Fibroblast of the conjunctiva (primary cell): ENCODE data around the gene GGT6.

Source experiments
- DNase-seq: peaks from one replicate; pipeline ENCODE4 v3.0.0-alpha.2; 2010; ENCODE audit warnings: low read depth

The GGT6 gene

DNA sequence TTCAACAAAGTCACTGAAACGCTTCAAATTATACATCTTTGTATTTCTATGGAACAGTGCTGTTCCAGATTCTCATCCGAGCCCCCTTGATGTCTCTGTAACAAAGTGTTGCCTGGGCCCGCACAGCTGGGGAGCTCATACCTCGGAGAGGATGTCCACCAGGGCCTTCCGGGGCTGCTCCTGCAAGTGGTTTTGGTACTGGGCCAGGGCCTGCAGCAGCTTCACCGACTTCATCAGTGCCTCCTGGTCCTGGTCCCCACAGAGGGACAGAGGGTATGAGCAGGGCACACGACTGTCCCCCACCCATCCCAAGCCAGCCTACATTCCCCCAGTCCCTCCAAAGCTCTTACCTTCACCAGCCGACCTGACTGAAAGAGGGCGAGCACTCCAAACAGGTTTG lies 6.7 kb downstream of the GGT6 start:
- DNase-seq, result no peak

DNA sequence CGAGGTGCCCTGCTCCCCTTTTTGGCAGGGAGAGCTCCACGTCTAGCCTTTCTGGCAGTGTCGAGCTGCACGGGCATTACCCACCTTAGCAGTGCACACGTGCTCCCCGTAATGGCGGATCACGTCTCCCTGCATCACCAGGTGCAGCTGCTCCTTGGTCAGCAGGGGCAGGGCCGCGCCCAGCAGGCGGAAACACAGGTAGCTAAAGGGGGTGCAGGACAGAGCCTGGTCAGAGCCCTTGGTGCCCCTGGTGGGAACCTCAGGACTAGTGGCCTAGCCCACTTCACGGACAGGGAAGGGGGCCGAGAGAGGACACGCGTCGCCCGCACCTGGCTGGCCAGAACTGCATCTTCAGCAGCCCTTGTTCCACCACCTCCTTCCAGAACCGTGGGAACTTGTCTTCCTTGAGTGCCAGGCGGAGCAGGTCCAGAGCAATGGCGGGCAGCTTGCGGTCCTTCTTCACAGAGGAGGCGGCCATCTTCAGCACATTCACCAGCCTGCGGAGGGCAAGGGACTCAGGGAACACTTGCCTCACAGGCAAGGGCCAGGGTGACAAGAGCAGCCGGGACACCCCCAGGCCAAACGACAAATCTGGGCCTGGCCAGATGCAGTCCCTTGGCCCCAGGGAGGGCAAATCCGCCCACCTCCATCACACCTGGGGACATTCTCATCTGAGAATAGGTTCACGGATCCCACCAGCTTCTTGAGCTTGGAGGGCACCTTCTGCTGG lies 8.4 kb downstream of the GGT6 start:
- no peak for DNase-seq

DNA sequence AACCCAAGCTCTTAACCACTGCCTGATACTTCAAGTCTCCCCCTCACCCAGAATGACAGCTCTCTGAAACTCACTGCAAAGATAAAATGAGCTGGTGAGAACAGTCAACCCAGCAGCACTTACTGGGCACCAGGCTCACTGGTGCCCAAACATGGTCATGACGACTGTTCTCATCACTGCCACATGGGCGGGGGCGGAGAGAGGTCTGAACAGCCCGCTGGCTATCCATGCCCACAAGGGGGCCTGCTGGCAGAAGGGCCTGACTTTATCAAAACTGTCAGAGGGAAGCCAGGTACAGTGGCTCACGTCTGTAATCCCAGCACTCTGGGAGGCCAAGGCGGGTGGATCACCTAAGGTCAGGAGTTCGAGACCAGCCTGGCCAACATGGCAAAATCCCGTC lies 9.2 kb downstream of the GGT6 start:
- no peak for DNase-seq

DNA sequence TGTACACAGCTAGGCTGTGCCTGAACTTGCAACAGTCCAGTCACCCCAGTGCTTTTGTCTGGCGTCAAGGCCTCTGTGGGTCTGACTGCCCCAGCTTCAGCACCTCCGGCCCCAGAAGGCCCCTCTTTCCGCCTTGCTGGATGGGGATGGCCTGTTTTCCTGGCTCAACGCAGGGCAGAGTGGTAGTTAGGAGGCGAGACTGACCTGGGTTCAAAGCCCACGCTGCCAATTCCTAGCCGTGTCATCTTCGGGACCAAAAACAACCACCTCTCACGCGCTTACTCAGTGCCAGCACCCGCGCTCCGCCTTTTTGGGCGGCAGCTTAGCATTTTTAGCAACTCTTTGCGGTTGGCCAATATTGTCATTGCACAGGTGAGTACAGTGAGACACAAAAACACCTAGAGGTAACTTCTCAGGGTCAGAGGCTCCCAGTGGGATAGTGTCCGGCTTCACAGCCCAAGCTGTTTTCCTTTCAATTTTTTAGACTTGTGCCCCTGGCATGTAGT lies 9.8 kb downstream of the GGT6 start:
- DNase-seq, result no peak

DNA sequence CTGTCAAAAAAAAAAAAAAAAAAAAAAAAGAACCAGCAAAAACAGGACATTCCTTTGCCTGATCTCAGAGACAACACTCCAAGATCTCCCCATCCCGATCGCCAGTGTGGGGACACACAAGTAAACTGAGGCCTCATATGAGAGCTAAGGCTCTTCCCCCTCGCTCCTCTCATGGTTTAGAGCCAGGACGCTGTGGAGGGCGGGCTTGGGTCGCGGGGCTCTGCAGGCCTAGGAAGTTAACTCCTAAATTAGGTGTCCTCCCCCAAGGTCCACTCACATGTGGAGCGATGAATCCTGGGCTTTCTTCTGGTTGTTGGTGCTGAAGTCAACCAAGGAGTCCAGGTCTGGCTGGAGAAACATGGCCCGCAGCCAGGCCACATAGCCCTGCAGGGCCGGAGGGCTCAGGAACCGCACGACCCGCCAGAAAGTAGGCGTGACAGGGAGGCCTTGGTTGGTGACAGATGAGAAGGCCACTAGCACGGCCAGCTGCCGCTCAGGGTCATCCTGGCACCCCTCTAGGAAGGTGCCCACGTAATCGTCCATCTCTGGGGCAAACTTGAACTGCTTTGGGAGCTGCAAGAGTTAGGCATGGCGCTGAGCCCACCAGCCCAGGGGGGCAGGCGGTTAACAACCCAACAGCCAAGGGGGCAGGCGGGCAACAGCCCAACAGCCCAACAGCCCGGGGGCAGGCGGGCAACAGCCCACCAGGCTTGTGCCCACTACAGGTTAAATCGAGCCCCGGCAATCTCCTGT lies 10.4 kb downstream of the GGT6 start:
- no peak for DNase-seq

DNA sequence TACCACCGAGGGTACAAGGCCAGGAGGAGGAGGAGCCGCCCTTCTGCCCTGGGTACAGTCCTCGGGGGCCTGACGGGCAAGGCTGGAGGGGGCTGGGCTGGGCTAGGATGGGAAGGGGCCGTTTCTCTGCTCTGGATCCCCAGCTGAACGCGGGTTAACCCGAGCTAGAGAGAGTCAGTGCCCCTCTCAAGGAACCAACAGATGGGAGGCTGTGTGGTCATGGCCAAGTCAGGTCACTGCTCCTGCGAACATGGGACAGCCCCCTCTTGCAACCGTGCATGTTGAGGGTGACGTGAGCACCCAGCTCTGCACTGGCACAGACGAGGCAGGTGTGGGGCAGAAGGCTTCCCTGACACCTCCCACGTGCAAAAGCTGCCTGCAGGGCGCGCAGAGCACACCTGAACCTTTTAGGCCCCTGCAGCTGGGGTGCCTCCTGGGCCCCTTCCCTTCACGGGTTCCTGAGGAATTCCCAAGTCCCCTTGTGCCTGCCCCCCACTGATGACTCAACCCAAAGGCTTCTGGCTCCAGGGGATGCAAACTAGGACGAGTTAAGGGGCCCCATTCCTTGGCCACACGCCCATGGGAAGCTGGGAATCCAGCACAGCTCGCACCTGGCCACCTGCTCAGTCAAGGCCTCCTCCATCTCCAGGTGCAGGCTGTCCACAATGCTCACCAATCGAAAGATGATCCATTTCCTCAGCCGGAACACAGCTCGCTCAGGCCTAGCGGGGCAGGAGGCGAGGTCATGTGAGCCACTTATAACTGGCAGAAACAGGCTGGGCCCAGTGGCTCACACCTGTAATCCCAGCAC lies 11.5 kb downstream of the GGT6 start:
- DNase-seq, result no peak

DNA sequence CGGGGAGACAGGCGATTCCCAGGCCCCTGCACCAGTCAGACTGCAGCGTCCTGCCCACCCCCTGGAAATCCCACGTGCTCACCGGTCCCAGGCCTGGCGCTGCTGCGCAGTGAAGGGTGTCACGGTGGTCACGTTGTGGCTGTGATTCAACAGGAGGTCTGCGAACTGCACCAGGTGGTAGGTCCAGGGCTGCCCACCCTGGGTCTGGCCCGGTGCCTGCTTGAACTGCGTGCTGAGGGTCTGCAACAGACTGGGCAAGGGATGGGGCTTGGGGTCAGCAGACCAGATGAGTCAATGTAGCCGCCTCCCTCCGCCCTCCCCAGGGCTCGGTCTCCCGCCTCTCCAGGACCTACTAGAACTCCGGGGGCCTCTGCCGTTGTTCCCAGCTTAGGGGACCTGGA lies 12.3 kb downstream of the GGT6 start:
- DNase-seq, result no peak

DNA sequence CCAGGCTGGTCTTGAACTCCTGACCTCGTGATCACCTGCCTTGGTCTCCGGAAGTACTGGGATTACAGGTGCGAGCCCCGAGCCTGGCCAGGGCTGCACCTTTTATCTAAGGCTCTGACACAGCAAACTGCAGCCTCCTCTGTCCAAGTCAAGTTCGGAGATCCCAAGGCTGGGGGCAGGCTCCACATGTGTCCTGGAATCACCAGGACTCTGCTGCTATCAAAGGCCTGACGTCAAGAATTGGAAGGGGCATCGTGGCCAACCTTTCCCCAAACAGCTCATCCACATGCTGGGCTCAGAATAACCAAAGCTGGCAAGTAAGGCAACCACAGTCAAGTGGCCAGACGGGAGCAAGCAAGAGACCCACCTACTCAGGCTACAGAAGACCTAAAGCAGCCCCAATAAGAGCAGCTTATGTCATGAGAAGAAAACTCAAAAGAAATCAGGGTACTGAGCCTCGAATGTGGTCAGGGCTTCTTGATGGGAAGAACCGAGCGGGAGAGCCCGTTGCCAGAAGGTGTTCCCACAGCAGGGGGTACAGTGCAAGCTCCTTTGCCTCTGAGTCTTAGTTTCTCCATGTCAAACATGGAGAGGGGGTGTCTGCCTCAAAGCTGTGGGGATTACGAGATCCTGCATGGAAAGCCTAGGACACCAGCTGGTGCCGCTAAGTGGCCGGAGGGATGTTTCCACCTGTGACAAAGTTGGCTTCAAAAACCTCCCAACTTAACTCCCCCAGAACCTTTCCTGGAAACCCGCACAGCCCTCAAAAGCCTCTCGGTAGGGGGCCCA lies 13.1 kb downstream of the GGT6 start:
- no peak for DNase-seq

DNA sequence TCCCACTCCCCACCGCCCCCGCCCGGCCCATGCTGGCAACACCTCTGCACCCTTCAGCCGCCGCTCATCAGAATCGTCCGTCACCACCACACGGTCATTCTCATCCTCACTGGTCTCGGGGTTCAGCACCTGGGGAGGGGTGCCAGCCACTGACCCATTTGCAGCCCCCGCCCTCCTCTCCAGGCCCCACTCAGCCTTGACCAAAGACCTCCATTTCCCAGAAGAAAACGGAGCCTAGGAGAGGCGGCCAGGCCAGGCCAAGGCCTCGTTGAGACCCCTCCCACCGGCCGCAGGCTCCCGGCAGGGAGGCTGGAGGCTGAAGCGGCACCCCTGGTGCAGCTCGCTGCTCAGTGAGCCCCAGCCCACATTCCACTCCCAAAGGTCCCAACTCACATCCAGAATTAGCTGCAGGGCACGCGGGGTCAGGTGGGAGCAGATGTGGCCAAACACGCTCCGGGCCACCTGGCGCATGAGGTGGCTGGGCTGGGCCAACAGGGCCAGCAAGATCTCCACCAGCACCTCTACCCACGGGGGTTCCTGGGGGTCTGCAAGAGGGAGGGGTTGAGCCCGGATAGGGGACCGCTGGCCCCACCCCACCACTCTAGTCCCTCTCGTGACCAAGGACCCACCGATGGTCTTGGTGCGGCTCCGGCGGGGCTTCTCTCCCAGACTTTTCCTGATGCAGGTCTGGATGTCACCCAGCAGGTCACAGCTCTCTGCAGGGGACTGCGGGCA lies 15.0 kb downstream of the GGT6 start:
- DNase-seq, result no peak

DNA sequence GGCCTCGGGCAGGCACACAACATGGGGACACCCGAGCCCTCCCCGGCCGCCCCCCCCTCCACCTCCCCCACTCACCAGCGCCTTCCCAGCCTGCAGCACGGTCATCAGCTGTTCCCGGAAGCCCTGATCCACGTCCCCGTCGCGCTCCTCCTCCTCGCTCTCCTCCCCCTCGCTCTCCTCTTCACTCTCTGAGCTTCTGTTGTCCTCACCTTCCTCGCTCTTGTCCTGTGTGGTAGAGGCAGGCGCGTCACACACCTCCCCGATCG lies 15.5 kb downstream of the GGT6 start:
- DNase-seq, result no peak

DNA sequence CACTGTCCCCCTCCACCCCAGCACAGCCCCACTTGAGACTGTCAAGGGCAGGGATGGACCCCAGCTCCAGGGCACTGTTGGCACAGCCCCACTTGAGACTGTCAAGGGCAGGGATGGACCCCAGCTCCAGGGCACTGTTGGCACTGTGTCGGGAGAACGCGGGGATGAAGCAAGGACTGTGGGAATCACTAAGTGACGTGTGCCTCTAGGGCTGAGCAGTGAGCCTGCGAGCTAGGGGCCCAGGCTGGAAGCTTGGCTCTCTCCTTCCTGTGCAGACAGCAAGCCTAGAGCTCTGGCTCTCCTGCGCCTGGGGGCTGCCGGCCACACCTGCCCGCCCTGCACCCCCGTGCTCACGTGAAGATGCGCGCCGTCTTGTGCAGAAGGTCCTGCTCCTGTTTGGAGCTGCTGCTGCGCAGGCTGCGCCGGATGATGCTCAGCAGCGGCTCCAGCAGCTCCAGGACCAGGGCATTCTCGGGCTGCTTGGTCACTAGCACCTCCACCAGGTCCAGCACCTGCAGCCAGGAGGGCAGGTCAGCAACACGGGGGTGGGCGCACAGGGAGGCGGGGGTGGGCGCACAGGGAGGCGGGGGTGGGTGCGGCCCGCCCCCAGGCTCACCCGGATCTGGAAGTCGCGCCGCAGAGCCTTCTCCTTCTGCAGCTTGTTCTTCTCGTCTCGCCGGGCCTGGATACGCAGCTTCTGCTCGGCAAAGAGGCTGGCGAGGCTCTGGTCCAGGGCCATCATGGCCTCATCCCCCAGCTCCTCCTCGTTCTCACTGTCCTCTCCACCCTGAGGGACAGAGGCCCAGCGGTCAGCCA lies 16.0 kb downstream of the GGT6 start:
- no peak for DNase-seq

DNA sequence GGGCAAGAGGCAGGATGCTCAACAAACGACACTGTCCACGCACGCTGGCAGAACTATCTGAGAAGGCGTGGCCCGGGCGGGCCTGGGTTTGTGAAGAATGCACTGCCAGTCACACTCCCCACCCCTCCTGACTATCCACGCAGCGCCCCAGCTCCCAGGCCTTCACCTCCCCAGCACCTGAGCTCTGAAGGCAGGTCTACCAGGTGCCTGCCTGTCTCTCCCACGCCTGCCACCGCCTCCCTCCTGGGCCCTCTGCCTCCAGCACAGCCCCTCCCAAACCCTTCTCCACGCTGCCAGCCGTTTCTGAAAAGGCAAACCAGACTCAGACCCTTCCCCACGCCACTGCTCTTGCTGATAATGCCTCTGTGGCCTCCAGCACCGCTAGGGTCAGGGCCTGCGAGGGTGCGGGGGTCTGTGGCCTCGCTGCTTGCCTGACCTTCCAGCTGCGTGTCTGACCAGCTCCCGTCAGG lies 16.8 kb downstream of the GGT6 start:
- no peak for DNase-seq

DNA sequence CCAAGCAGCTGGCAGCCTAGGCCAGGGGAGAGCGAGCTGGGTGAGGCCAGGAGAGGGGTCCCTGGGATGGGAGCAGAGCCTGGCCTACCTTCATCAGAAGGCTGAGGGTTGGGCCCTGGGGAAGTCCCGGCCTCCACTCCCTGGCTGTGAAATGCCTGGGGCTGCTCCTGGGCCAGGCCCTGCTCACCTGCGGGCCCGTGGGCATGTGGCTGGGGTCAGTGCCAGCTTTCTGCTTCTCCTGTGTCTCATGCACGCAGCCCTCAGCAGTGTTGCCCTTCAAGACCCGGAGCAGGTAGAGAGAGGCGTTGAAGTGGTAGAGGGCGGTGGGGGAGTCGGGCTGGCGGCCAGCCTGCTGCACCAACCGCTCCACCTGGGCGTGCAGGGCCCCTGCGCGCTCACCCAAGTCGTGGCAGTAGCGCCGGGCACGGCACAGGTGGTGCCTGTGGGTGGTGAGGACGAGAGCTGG lies 17.6 kb downstream of the GGT6 start:
- no peak for DNase-seq

DNA sequence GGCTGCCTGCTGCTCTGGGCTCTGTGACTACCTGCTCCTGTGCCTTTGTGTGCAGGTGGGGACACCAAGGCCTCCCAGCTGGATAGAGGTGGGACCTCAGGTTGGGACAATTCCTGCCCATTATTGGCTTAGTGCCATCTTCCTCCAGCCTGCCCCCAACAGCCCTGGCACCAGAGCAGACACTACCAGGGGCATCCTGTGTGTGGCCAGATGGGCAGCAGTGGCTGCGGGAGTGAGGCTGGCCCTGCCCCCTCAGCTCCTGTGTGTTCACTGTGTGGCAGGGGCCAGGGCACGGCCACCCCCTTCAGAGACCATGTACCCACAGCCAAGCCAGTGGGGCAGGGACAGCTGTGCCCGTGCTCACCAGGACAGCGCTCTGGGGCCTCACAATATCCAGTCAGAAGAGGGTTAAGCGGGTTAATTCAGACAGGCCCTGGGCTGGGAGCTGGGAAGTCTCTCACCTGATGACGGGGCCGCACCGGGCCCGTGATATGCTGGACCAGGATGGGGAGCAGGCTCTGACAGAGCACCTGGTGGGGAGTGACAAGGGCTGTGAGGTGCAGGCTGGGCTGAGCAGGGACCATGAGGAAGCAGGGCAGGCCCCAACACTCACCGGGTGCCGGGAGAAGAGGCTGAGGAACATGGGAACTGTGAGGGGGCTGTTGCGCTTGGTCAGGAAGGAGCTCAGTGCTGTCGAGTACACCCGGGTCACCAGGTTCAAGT lies 18.2 kb downstream of the GGT6 start:
- no peak for DNase-seq

DNA sequence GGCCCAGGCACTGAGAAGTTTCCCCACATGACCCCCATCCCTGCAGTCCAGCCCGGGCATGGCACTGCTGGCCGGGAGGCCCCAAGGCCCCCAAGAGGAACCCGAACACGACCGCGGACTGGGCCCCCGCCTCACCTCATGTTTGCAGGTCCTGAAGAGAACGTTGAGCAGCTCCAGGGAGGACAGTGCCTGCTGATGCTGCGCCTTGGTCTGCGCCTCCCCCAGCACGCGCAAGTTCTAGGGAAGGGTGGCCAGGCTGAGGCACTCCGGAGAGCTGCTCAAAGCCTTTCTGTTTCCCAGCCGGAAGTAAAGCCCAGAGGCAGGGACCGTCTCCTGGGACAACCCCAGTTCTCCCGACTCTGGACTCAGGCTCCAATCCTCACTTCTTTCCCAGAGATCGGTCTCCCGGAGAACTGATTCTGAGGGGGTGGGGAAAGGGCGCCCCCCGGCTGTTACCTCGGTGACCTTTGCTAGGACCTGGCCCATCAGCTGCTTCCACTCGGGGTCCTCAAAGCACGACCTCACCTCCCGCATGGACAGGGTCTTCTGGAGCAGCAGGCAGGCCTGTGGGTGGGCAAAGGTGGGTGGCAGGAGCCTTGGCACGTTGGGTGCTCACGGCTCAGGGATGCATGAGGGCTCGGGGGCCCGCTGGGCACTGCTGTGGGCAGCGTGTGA lies 18.9 kb downstream of the GGT6 start:
- no peak for DNase-seq

DNA sequence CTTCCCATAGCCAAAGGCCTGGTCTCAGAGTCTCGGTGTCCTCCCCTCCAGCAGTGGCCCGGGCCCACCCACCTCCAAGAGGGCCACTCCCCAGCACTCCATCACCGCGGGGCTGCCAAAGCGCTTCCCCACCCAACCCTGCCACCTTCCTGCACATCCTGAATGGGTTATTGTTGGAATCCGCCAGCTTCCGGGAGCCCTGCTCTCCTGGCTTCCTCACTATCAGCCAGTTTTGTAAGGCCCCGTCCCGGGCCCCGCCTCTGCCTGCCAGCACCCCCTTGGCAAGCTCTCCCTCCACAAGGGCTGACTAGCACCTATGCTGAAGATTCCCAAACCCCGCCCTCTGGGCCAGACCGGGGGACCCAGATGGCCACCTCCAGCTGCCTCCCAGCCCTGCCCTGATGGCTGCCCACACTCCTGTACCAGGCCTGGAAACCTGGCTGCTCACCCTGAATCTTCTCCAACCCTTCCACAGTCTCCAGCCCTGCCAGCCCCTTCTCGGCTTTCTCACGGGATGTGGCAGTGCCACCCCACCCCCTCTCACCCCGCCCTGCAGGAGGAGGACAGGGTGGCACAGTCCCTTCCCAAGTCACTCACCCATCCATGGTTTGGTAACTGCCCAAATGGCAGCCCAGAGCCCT lies 19.6 kb downstream of the GGT6 start:
- no peak for DNase-seq

DNA sequence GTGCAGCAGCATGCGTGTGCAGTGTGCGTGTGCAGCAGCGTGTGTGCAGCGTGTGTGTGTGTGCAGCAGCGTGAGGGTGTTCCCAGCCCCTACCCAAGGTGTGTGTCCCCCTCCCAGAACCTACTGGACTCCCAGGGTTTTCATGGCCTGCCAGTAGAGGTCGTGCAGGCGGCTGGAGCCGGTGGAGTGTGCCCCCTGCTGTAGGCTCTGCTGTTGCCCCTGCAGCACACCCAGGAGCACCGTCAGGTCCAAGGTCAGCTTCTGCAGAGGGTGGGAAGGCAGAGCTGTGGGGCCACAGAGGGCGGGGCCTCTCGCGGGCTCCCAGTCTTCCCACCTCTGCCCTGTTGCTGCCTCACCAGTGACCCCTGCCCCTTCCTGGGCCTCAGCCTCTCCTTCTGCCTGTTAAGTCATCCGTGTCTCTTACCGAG lies 20.1 kb downstream of the GGT6 start:
- no peak for DNase-seq

DNA sequence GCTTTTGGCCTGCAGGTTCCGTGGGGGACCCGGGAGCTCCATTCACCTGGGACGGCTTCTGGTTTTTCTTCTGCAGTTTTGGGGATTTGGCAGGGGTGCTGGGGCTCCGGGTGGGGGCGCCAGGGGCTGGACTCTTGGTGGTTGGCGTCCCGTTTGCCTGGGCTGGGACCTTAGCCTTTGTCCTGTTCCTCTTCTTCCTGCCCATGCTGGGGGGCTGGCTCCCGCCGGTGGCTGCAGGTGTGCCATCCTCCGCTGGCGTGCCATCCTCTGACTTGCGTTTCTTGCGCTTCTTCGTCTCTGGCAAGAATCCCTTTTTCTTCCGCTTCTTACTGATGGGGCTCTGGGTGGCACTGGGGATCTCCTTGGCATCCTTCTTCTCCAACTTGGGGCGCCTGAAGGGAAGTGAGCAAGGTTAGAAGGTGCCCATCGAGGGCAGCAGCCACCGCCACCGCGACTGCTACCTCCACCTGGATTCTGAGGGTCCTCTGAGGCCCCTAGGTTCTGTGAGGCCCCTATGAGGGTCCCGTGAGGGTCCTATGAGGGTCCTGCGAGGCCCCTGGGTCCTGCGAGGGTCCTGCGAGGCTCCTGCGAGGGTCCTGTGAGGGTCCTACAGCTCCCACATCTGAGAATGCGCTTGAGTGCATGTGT lies 20.7 kb downstream of the GGT6 start:
- DNase-seq, result no peak
